Transverse colon (tissue), 4 donors: ENCODE data around the gene RHOBTB3. TPM values are rescaled to one million over a fixed set of nuclear protein-coding genes. Genes with fewer than 3 reads are reported as not detected.
"Not testable (repeated sequence)": the region's sequence is repeated elsewhere in the genome, so short reads cannot be mapped to it uniquely, and the experiment has no call there.

ENCODE experiments used
- DNase-seq: peaks from one replicate; pipeline ENCODE4 v3.0.0-alpha.2; 2019
- H3K27ac ChIP-seq, 4 donors: fragments of 200-600 bp; sonication (generic); 2 replicates each; pipeline ENCODE4 v1.5.1; 2016 to 2018; ENCODE audit warnings: inconsistent platforms in 4 of 4
- H3K27me3 ChIP-seq: fragments of 200-600 bp; sonication (generic); 2 replicates; pipeline ENCODE4 v1.5.1; 2017; ENCODE audit warnings: inconsistent platforms
- H3K36me3 ChIP-seq, 4 donors: fragments of 200-600 bp; sonication (generic); 2 replicates each; pipeline ENCODE4 v1.5.1; 2017 to 2019; ENCODE audit warnings: inconsistent platforms in 4 of 4
- H3K4me1 ChIP-seq, 4 donors: fragments of 200-600 bp; sonication (generic); 2 replicates each; pipeline ENCODE4 v1.5.1; 2017 to 2020; ENCODE audit warnings: inconsistent platforms in 4 of 4
- H3K4me3 ChIP-seq, 4 donors: fragments of 200-600 bp; sonication (generic); 1 replicate in 1 of 4; 2 replicates in 3 of 4; pipeline versions ENCODE4 v1.5.1 to v1.6.1; 2017 to 2019; ENCODE audit warnings: inconsistent platforms in 4 of 4
- H3K9me3 ChIP-seq, 2 donors: fragments of 200-600 bp; sonication (generic); 2 replicates each; pipeline ENCODE4 v1.5.1; 2017 to 2019; ENCODE audit warnings: inconsistent platforms in 2 of 2
- CTCF ChIP-seq, 5 experiments: fragments of 200-600 bp in 3 of 5; fragments of 450-650 bp in 2 of 5; sonication (generic) in 3 of 5; IDR thresholded peaks; 1 replicate in 2 of 5; 2 replicates in 3 of 5; pipeline ENCODE4 v1.5.1; 2016 to 2017; ENCODE audit warnings: antibody characterized with exemption in 5 of 5, inconsistent platforms in 3 of 5, mild to moderate bottlenecking in 2 of 5, moderate library complexity in 1 of 5
- EP300 ChIP-seq: sonication (generic); formaldehyde crosslinking; IDR thresholded peaks from one replicate; pipeline ENCODE4 v1.6.1; 2017; ENCODE audit warnings: antibody characterized with exemption, low read depth
- POLR2A ChIP-seq: fragments of 450-650 bp; IDR thresholded peaks from one replicate; pipeline ENCODE4 v1.6.1; 2016; ENCODE audit warnings: antibody characterized with exemption, mild to moderate bottlenecking, moderate library complexity
- POLR2AphosphoS5 ChIP-seq, 3 donors: sonication (generic); formaldehyde crosslinking; IDR thresholded peaks; one replicate each; pipeline ENCODE4 v1.6.1; 2016; ENCODE audit warnings: antibody characterized with exemption in 3 of 3
- WGBS, 2 donors: methylation state at CpG; one replicate each; pipeline ENCODE4 v1.1.5; 2018; ENCODE audit warnings: low coverage in 1 of 2; 5-methylcytosine and 5-hydroxymethylcytosine counted together
- in situ Hi-C, 4 donors: fragments of 200-750 bp; cut with MboI; loops; one replicate each; pipeline versions ENCODE4 v1.15.0 to v1.15.1; 2017; ENCODE audit warnings: low sequenced_read_pairs in 3 of 4, low pct_ligation_motif_present in 1 of 4, low pct_unique_long_range_greater_than_20kb in 1 of 4
- intact Hi-C: fragments of 100-400 bp; cut with DNase I; formaldehyde crosslinking; loops from one replicate; pipeline ENCODE4 v1.15.1; 2023; ENCODE audit warnings: low total_unique reads
- total RNA-seq, 4 donors: library from RNA; depleted of rRNA; stranded (reverse); fragments of >200 nt; gene quantifications; one replicate each; pipeline ENCODE4 v1.1.0, GENCODE V29; 2016

The RHOBTB3 gene
- total RNA-seq, 4 donors from 2014 or later: 53.0 to 143 (median 84.2) TPM

- Histone ChIP-seq H3K9me3 (peaks cover 0 to 5% of the 10 kb centered on the region in 2 donors), H3K27ac (peak overlapping the region; percentile 72 to 79 (median 74)), H3K4me1 (peaks cover 30 to 66% (median 52%) of the 10 kb centered on the region in 4 donors), H3K4me3 (no peak overlapping the region), H3K27me3 (no peaks in the 10 kb centered on the region), H3K36me3 (no peaks in the 10 kb centered on the region)
- peak; percentile 52 for DNase-seq
- TF ChIP-seq EP300 (no peak), POLR2A (no peak), CTCF (IDR thresholded peaks at IDR 0.05) (no peak), POLR2AphosphoS5 (IDR thresholded peaks at IDR 0.05) (no peak)
- WGBS, 2 donors: 0 to 23% methylated on average over 2 of the region's 2 CpGs
- intact Hi-C loops (no loop called here), in situ Hi-C loops (no loop called here)
These were observed 78.4 kb downstream of the RHOBTB3 start for GRCh38 chr5:95809414-95809960.

DNA sequence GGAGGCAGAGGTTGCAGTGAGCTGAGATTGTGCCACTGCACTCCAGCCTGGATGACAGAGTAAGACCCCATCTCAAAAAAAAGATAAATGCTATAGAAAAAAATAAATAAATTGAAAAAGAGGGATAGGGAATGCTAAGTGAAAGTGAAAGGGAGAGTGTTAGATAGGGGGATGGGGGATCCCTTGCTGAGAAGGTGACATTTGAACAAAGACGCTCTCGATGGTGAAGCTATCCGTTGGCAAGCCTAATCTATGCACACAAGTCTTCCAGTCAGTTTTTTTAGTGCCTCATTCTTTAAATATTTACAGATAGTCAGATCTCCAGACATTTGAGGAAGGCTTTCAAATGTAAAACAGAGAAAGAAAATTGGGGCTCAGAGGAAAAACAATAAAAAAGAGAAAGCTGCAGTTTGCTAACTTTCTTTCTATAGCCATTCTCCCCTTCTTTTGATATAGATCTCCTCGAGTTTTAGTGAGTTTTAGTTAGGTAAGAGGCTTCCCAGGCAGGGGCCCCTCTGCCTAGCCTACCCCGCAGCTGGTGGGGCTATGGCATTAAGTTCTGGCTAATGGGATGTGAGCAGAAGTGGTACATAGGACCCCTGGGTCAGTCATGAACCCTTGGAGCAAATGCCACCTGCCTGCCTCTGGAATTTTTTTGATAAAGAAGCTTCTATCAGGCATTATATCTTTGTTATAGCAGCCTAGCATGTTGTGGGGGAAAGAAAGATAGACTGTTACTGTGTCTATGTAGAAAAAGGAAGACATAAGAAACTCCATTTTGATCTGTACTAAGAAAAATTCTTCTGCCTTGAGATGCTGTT lies 79.4 kb downstream of the RHOBTB3 start:
- intact Hi-C loops: no loop called here

GRCh38 chr5:95811126-95811423 lies 79.9 kb downstream of the RHOBTB3 start:
- TF ChIP-seq POLR2AphosphoS5 (IDR thresholded peaks at IDR 0.05): peak in 1 of 3 donors; percentile 12
- DNase-seq, in situ Hi-C loops, H3K9me3 ChIP-seq, H3K4me3 ChIP-seq, H3K36me3 ChIP-seq, intact Hi-C loops, H3K27me3 ChIP-seq: not testable (repeated sequence)
- Histone ChIP-seq H3K4me1 (peaks cover 30 to 70% (median 52%) of the 10 kb centered on the region in 4 donors), H3K27ac (peak overlapping the region; percentile 72 to 79 (median 74))
- WGBS, 2 donors: 56% methylated on average over 6 of the region's 6 CpGs; no CpG with 5 or more reads in 1 of the 2 donors

More for the DNA sequence above, 79.4 kb downstream of the RHOBTB3 start:
- H3K4me3 ChIP-seq: no peak overlapping the region
- in situ Hi-C loops: no loop called here
- TF ChIP-seq CTCF (IDR thresholded peaks at IDR 0.05): no peak
- no peak for TF ChIP-seq POLR2A
- TF ChIP-seq EP300: no peak
- TF ChIP-seq POLR2AphosphoS5 (IDR thresholded peaks at IDR 0.05): no peak
- H3K27me3 ChIP-seq: no peaks in the 10 kb centered on the region
- no peaks in the 10 kb centered on the region for H3K9me3 ChIP-seq
- H3K27ac ChIP-seq: peak overlapping the region; percentile 72 to 79 (median 74)
- DNase-seq: no peak
- 10 to 36% methylated on average over 5 of the region's 5 CpGs for WGBS, 2 donors
- H3K36me3 ChIP-seq: peaks cover 0 to 3% (median 0%) of the 10 kb centered on the region in 4 donors
- peaks cover 30 to 69% (median 52%) of the 10 kb centered on the region in 4 donors for H3K4me1 ChIP-seq

GRCh38 chr5:95811461-95812073 lies 80.4 kb downstream of the RHOBTB3 start:
- H3K27me3 ChIP-seq, H3K36me3 ChIP-seq, H3K4me3 ChIP-seq, in situ Hi-C loops, H3K9me3 ChIP-seq, DNase-seq, intact Hi-C loops: not testable (repeated sequence)
- Histone ChIP-seq H3K27ac (peak overlapping the region; percentile 72 to 79 (median 74)), H3K4me1 (peaks cover 30 to 74% (median 53%) of the 10 kb centered on the region in 4 donors)
- WGBS, 2 donors: 70 to 73% methylated on average over 12 to 13 of the region's 13 CpGs

GRCh38 chr5:95812074-95812471 lies 80.9 kb downstream of the RHOBTB3 start:
- H3K27ac ChIP-seq: peak overlapping the region; percentile 72 to 79 (median 74)
- H3K36me3 ChIP-seq: peaks cover 0 to 9% (median 0%) of the 10 kb centered on the region in 4 donors
- no peak overlapping the region for H3K4me3 ChIP-seq
- in situ Hi-C loops: no loop called here
- intact Hi-C loops: no loop called here
- WGBS, 2 donors: 69% methylated on average over 6 of the region's 6 CpGs; no CpG with 5 or more reads in 1 of the 2 donors
- no peak for DNase-seq
- TF ChIP-seq POLR2AphosphoS5 (IDR thresholded peaks at IDR 0.05) (no peak), CTCF (IDR thresholded peaks at IDR 0.05) (no peak)
- H3K4me1 ChIP-seq: peaks cover 32 to 78% (median 57%) of the 10 kb centered on the region in 4 donors
- no peaks in the 10 kb centered on the region for H3K27me3 ChIP-seq
- H3K9me3 ChIP-seq: no peaks in the 10 kb centered on the region
